ENCODE results near the gene NR3C2.

Gene NR3C2

GRCh38 chr4:148434075-148434773 lies 8.0 kb downstream of the NR3C2 start:
- no peak for DNase-seq

DNA sequence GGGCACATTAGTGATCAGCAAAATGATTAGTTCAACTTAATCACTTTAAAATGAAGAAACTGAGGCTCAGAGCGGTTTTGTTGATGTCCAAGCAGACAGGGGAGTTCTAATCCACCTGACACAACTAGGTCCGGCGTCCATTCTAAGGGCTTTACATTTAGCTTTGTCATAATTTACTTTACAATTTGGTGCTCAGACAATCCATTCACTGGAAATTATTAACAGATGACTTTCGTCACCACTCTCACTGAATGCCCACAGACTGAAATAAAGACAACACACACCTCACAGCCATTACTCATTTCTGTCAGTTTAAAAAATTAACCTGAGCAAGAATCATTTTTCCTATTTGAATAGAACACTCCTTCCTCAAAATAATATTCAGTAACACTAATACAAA lies 10.8 kb downstream of the NR3C2 start:
- DNase-seq = no peak

GRCh38 chr4:148430854-148431253 lies 11.4 kb downstream of the NR3C2 start:
- DNase-seq = no peak

- no peak for DNase-seq
Observed at GRCh38 chr4:148429206-148429605, 13.0 kb downstream of the NR3C2 start.

DNA sequence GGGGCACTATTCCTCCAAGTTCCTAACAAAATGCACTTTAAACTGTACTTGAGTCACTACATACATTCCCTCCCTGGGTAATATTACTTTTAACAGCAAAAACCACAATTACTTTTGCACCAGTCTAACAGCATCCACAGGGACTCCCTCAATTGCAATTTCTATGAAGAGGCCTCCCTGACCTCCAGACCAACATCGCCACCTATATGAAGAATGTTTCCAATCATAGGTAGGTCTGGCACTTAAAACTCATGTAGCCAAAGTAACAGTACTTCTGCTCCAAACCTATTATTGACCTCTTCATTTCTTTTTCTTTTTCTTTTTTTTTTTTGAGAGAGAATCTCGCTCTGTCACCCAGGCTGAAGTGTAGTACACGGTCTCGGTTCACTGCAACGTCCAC lies 15.6 kb downstream of the NR3C2 start:
- DNase-seq = no peak

DNA sequence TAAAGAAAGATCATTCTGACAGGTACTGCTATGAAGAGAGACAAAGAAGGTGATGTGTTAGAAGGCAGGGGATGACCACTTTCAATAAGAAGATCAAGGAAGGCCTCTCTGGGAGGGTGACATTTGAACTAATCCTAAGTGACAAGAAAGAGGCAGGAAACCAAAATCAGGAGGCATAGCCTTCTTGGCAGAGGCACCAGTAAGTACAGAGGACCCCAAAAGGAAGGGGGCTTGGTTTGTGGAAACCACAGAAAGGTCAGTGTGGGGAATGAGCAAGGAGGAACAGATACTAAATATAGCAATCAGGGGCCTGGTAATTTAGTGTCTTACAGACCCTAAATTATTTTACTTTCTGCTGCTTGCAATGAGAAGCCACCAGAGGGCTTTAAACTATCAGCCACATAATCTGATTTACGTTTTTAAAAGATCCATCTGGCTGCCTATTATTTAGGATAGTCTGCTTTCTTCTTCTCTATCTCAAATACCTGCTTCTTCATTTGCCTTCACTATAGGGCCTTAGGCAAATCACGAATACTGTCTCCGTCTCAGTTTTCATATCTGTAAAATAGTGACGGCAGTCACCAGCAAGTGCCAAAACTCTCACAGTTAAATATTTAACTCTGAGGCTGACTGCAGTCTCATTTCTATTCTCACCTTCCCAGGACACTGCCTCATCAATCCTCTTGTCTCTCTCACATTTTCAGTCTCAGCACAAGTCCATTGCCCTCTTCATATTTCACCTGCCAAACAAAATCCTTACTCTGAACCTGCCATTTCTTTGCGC lies 16.7 kb downstream of the NR3C2 start:
- no peak for DNase-seq

- no peak for DNase-seq
Observed at GRCh38 chr4:148420397-148420796, 21.8 kb downstream of the NR3C2 start.

GRCh38 chr4:148415500-148415899 lies 26.7 kb downstream of the NR3C2 start:
- DNase-seq = no peak

GRCh38 chr4:148412460-148412994 lies 29.7 kb downstream of the NR3C2 start:
- DNase-seq = no peak

DNA sequence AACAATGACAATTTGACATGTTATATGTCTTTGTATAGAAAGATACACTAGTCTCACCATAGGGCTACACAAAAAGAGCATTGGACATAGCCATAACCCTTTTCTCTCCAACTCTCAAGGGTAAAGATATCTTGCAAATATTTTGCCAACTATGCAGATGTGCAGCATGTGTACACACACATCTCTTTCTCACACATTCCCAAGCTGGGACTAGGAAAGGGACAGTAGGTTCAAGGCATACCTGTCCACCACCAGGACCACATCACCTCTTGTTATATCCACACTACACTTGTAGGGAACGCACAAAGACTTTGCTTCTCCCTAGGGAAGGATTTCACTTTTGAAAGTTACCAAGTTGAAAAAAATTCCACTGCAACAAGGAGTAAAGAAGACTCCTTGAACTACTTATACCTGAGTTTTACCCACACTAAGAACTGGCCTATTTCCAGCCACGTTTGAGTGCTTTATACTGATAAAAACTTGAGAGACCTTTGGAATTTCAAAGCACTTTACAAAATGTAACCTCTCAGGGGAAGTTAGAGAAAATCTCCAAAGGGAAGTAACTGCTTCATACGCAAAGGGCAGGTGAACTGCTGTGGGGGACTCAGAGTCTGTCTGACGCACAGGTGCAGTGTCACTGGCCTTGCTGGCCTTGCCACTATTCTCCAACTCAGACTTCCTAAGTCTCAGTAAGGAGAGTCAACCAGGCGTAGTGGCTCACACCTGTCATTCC lies 36.9 kb downstream of the NR3C2 start:
- DNase-seq = no peak

DNA sequence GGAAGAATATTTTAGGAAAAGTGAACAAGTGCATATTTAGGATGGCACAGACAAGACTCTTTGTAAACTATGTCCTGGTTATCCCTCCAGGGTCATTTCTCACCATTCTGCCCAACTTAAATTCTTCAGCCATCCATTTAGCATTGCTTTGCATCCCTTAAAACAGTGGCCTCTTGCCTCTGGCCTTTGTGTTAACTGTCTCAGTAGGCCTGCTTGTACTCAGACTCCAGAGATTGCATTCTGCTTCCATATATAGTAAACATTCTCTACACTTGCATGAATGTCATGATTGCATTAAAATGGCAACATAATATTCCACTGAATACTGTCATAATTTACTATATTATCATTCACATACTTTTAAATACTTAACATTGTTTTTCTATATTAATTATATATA lies 43.2 kb downstream of the NR3C2 start:
- no peak for DNase-seq

DNA sequence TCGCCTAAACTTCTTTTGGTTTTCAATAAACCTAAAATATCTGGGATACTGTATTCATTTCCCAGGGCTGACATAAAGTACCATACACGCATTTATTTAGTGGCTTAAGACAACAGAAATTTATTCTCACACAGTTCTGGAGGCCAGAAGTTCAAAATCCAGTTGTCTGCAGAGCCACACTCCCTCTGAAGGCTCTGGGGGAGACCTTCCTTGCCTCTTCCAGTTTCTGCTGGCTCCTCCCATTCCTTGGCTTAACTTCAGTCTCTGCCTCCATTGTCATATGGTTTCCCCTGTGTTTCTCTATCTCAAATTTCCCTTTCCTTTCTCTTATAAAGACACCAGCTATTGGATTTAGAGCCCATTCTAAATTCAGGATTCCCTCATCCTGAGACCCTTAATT lies 44.4 kb downstream of the NR3C2 start:
- DNase-seq = no peak

DNA sequence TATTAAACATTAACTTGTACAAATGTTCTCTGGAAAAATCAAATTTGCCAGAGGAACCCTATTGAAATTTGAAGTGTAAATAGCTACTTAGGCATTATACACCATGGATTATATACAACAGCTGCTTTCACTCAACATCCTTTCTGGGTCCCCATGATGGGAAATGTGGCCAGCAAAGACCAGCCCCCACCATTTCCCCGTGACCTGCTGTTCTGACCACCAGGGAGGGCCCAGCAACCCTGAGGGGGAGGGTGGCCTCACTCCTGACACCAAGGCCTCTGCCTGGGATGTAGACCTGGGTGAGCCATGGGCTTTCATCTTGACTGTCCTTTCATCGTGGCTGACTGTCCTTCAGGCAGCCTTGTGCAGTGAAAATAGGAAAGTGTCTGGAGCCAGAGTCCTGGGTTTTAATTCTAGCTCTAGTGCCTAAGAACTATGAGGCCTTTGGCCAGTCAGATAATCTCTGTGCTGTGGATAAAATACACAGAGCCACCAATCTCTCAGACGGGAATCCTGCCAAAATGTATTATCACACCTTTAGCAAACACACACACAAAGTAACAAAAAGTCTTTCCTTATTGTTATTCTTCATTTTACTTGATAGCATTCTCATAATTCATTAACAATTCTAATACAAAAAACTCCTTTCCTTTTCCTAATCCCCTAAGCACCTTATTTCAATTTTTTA lies 45.1 kb downstream of the NR3C2 start:
- no peak for DNase-seq

GRCh38 chr4:148395771-148396170 lies 46.4 kb downstream of the NR3C2 start:
- DNase-seq = no peak

GRCh38 chr4:148391056-148391455 lies 51.2 kb downstream of the NR3C2 start:
- DNase-seq = no peak

DNA sequence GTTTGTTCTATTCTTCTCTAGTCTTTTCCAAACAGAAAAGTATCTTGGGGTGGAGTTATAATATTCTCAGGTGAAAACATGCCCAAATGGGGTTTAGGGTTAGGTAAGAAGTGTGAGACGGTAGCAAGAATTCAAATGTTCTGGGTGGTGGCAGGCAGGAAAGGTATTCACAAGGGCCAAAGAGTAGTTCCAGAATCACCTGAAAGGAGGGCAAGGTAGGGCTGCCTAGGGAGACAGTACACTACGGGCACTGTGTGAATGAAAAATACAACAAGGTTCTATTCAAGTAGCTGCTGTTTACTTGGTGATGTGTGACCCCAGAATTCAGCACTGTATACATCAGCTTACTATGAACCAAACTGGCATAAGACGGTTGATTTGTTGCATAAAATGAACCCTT lies 51.9 kb downstream of the NR3C2 start:
- DNase-seq = no peak

DNA sequence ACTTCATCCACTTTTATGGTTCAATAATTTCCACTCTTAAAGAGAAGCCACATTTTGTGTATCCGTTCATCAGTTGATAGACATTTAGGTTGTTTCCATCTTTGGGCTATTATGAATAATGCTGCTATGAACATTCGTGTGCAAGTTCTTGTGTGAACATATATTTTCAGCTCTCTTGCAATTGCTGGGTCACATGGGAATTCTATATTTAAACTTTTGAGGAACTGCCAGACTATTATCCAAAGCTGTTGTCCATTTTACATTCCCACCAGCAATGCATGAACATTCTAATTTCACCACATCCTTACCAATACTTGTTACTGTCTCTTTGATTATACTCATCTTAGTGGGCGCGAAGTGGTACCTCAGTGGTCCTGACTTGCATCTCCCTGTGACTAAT lies 61.9 kb downstream of the NR3C2 start:
- DNase-seq = no peak

DNA sequence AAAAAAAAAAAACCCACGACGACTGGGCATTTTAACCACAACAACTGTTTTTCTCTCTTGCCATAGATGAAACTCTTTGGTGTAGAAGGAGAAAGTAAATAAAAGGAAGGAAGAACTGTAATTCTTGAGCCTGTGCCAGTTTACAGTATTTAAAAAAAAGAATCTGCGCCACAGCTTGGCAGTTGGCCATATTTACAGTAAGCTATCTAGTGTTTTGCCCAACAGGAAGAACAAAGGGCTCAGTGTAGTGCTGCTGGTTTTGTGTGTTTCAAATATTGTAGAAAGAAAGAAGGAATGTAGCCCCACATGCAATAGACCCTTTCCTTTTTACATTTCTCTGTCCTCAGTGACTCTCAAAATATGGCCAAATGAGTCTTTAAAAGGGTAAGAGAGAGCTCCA lies 66.1 kb downstream of the NR3C2 start:
- DNase-seq = no peak

DNA sequence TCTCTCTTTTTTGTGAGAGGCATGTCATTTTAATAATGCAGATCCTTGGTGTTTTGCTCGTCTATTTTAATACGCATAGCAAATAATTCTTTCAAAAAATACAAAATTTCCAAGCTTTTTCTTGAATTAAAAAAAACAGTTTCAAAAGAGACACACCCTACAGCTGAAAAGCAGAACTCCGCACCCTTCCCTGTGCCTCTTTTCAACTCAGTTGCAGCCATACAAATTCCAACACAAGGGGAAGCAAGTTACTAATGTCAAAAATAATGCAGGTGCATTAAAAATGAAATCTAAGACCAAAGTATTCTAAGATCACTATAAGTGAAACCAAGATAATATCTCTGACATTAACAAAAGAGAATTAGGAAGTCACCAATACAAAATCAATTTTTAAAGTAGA lies 66.6 kb downstream of the NR3C2 start:
- DNase-seq = no peak

- no peak for DNase-seq
Observed at GRCh38 chr4:148373093-148373492, 69.1 kb downstream of the NR3C2 start.

DNA sequence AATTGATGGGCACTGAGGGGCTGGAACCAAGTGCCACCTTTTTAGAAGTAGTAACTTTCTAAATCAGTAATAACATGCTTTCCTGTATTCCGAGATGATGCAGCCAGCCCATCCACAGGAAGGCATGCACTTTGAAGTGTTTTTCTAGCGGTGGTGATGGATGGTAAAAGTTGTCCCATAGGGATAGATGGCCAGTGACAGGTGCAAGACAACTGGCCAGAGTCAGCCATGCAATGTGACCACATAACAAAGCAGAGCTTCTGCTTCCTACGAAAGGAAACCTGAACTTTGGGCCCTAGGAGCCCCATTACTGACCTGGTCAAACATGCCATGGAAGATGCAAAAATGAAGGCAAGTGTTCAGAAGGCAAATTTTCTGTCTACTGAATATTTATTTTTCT lies 72.3 kb downstream of the NR3C2 start:
- DNase-seq = no peak

- DNase-seq = no peak
Observed at GRCh38 chr4:148367756-148368155, 74.5 kb downstream of the NR3C2 start.

DNA sequence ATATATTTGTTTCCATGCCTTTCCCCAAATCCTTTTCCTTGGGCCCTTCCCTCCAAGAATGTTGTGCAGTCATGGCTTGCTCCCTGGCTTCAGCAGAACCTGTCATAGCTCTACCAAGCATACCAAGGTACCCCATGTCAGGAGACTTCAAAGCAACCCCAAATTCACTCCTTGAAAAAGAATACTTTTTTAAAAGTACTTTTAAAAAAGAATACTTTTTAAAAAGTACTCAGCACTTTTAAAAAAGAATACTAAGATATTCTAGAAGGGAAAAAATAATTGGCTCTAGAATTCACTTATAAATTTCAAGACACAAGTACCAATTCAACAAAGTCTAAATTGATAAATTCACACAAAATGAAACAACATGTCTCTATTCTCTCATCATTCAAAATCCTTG lies 76.0 kb downstream of the NR3C2 start:
- DNase-seq = no peak

Data from retina (tissue), 1 donor.